Hepatocyte (in vitro differentiated cells): ENCODE measurements around the gene RANBP3. TPM values are rescaled to one million over a fixed set of nuclear protein-coding genes. Genes with fewer than 3 reads are reported as not detected.
A peak's percentile ranks its signal among the peaks of the same experiment; 100 is the strongest.

Experiments used
- DNase-seq: peaks from one replicate; pipeline ENCODE4 v3.0.0-alpha.2; 2016; ENCODE audit warnings: low spot score
- H2AFZ ChIP-seq: fragments of 200-600 bp; sonication (generic); 2 replicates; pipeline ENCODE4 v1.6.0; 2016; ENCODE audit warnings: antibody characterized with exemption, mild to moderate bottlenecking
- H3K27ac ChIP-seq: fragments of 200-600 bp; sonication (generic); 2 replicates; pipeline ENCODE4 v1.5.1; 2016; ENCODE audit warnings: mild to moderate bottlenecking
- H3K27me3 ChIP-seq: fragments of 200-600 bp; sonication (generic); 2 replicates; pipeline ENCODE4 v1.6.1; 2016
- H3K36me3 ChIP-seq: fragments of 200-600 bp; sonication (generic); replicated peaks from 2 replicates; pipeline ENCODE4 v1.5.1; 2016; ENCODE audit warnings: low read depth; ENCODE audit not compliant: insufficient read depth
- H3K4me1 ChIP-seq: fragments of 200-600 bp; sonication (generic); 2 replicates; pipeline ENCODE4 v1.5.1; 2016; ENCODE audit warnings: mild to moderate bottlenecking, moderate library complexity; ENCODE audit not compliant: insufficient read depth
- H3K4me2 ChIP-seq: fragments of 200-600 bp; sonication (generic); 2 replicates; pipeline ENCODE4 v1.6.0; 2016
- H3K4me3 ChIP-seq: fragments of 200-600 bp; sonication (generic); 2 replicates; pipeline ENCODE4 v1.5.1; 2016; ENCODE audit warnings: mild to moderate bottlenecking
- H3K79me2 ChIP-seq: fragments of 200-600 bp; sonication (generic); 2 replicates; pipeline ENCODE4 v1.6.0; 2017; ENCODE audit warnings: mild to moderate bottlenecking
- H3K9me2 ChIP-seq: fragments of 200-600 bp; sonication (generic); replicated peaks from 2 replicates; pipeline ENCODE4 v1.6.0; 2017; ENCODE audit warnings: mild to moderate bottlenecking; ENCODE audit not compliant: insufficient read depth
- H3K9me3 ChIP-seq: fragments of 200-600 bp; sonication (generic); 2 replicates; pipeline ENCODE4 v1.5.1; 2016; ENCODE audit warnings: low read depth, mild to moderate bottlenecking
- H4K20me1 ChIP-seq: fragments of 200-600 bp; sonication (generic); 2 replicates; pipeline ENCODE4 v1.6.0; 2016; ENCODE audit warnings: mild to moderate bottlenecking; ENCODE audit not compliant: insufficient read depth, poor library complexity, severe bottlenecking
- EZH2 ChIP-seq: fragments of 200-600 bp; sonication (generic); IDR thresholded peaks from 2 replicates; pipeline ENCODE4 v1.6.1; 2016; ENCODE audit warnings: antibody characterized with exemption, mild to moderate bottlenecking, borderline replicate concordance
- EZH2phosphoT487 ChIP-seq: fragments of 200-600 bp; sonication (generic); IDR thresholded peaks from one replicate; pipeline ENCODE4 v1.6.1; 2018; ENCODE audit warnings: antibody characterized with exemption, mild to moderate bottlenecking, low read depth, moderate library complexity; ENCODE audit not compliant: unreplicated experiment, severe bottlenecking
- WGBS: methylation state at CpG from one replicate; pipeline ENCODE4 v1.1.6; 2016; ENCODE audit warnings: low lambda C conversion rate; ENCODE audit errors: missing lambda C conversion rate; 5-methylcytosine and 5-hydroxymethylcytosine counted together
- polyA plus RNA-seq: library from polyadenylated mRNA; unstranded; fragments of >200 nt; fragmentation: Nextera tagmentation; extraction: Ambion mirVana; gene quantifications from 2 replicates; pipeline ENCODE4 v1.2.1, GENCODE V29; 2016
- total RNA-seq: library from RNA; depleted of rRNA; stranded (reverse); fragments of >200 nt; gene quantifications from 2 replicates; pipeline ENCODE4 v1.2.3, GENCODE V29; 2014
- TF ChIP-seq, protein P1 (sequence below): fragments of 200-600 bp; sonication (generic); IDR thresholded peaks from 2 replicates; pipeline ENCODE4 v1.5.1; 2016; ENCODE audit warnings: antibody characterized with exemption, mild to moderate bottlenecking; ENCODE audit not compliant: poor library complexity

Gene RANBP3
- total and polyA plus RNA-seq, 2 experiments from 2014 or later: 10.4 to 51.0 TPM

DNA sequence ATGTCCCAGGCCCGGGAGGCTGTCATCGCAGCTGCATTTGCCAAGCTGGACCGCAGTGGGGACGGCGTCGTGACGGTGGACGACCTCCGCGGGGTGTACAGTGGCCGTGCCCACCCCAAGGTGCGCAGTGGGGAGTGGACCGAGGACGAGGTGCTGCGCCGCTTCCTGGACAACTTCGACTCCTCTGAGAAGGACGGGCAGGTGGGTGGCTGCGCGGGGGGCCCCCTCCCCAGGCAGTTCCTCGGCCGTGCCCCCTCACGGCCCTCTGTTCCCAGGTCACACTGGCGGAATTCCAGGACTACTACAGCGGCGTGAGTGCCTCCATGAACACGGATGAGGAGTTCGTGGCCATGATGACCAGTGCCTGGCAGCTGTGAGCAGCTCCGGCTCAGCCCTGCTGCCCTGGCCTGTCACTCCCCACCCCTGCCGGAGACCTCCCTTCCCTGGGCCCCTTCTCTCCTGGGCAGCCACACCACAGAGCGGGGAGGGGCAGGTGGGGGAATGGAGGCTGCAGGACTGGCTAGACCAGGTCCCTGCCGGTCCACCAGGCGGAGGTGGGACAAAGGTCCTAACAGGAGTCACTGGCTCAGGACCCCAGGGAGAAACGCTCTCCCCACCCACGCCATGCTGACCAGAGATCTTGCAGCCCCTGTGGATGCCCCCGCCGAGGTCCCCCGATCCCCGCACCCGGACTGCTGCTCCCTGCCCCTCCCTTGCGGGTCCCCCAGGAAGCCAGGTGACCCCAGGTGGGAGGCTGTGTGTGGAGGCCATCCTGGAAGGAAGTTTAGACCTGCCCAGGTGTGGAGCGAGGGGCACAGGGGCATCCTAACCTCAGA is 62.8 kb downstream of the RANBP3 start:
- TF ChIP-seq, protein P1, sequence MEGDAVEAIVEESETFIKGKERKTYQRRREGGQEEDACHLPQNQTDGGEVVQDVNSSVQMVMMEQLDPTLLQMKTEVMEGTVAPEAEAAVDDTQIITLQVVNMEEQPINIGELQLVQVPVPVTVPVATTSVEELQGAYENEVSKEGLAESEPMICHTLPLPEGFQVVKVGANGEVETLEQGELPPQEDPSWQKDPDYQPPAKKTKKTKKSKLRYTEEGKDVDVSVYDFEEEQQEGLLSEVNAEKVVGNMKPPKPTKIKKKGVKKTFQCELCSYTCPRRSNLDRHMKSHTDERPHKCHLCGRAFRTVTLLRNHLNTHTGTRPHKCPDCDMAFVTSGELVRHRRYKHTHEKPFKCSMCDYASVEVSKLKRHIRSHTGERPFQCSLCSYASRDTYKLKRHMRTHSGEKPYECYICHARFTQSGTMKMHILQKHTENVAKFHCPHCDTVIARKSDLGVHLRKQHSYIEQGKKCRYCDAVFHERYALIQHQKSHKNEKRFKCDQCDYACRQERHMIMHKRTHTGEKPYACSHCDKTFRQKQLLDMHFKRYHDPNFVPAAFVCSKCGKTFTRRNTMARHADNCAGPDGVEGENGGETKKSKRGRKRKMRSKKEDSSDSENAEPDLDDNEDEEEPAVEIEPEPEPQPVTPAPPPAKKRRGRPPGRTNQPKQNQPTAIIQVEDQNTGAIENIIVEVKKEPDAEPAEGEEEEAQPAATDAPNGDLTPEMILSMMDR: no peak
- TF ChIP-seq EZH2phosphoT487: no peak
- no peak for TF ChIP-seq EZH2
- no peaks in the 10 kb centered on the region for H3K9me2 ChIP-seq
- H3K27ac ChIP-seq: peak overlapping the region; percentile 90
- no peak overlapping the region for H3K4me3 ChIP-seq
- H3K4me1 ChIP-seq: peaks cover 30% of the 10 kb centered on the region
- H3K9me3 ChIP-seq: no peaks in the 10 kb centered on the region
- H3K27me3 ChIP-seq: no peaks in the 10 kb centered on the region
- 87% methylated on average over 30 of the region's 42 CpGs for WGBS
- DNase-seq: peak; percentile 79
- no peaks in the 10 kb centered on the region for H3K36me3 ChIP-seq
- H4K20me1 ChIP-seq: no peaks in the 10 kb centered on the region
- no peak overlapping the region for H2AFZ ChIP-seq
- no peaks in the 10 kb centered on the region for H3K79me2 ChIP-seq
- H3K4me2 ChIP-seq: peak overlapping the region; percentile 73

- H3K4me1 ChIP-seq: peaks cover 30% of the 10 kb centered on the region
- no peak overlapping the region for H3K4me3 ChIP-seq
- no peak for DNase-seq
- H3K9me2 ChIP-seq: no peaks in the 10 kb centered on the region
- no peaks in the 10 kb centered on the region for H3K79me2 ChIP-seq
- H4K20me1 ChIP-seq: no peaks in the 10 kb centered on the region
- H3K9me3 ChIP-seq: no peaks in the 10 kb centered on the region
- TF ChIP-seq, protein P1: no peak
- no peak for TF ChIP-seq EZH2phosphoT487
- TF ChIP-seq EZH2: no peak
- 95% methylated on average over 22 of the region's 22 CpGs for WGBS
- H3K27me3 ChIP-seq: no peaks in the 10 kb centered on the region
- H3K27ac ChIP-seq: peak overlapping the region; percentile 90
- H3K36me3 ChIP-seq: no peaks in the 10 kb centered on the region
- no peak overlapping the region for H2AFZ ChIP-seq
- H3K4me2 ChIP-seq: peak overlapping the region; percentile 73
Observed at GRCh38 chr19:5914358-5914774, 63.6 kb downstream of the RANBP3 start.

GRCh38 chr19:5913739-5914357 is 64.1 kb downstream of the RANBP3 start, which contains the start of gene CAPS:
TSS of gene CAPS (plus strand) at chr19:5914254. CDS start at chr19:5914407, 153 bp downstream.
- no peaks in the 10 kb centered on the region for H3K9me2 ChIP-seq
- no peak for DNase-seq
- TF ChIP-seq EZH2phosphoT487 (no peak), EZH2 (no peak)
- TF ChIP-seq, protein P1: no peak
- H3K36me3 ChIP-seq: no peaks in the 10 kb centered on the region
- no peaks in the 10 kb centered on the region for H4K20me1 ChIP-seq
- H3K4me3 ChIP-seq: no peak within 1 kb of the TSS
- H3K4me2 ChIP-seq: peak within 1 kb of the TSS; percentile 73
- no peaks in the 10 kb centered on the region for H3K9me3 ChIP-seq
- H3K4me1 ChIP-seq: peaks cover 30% of the 10 kb centered on the region
- no peaks in the 10 kb centered on the region for H3K79me2 ChIP-seq
- no peaks in the 10 kb centered on the region for H3K27me3 ChIP-seq
- no peak within 1 kb of the TSS for H2AFZ ChIP-seq
- 83% methylated on average over 10 of the region's 10 CpGs for WGBS
- peak within 1 kb of the TSS; percentile 90 for H3K27ac ChIP-seq
